ENCODE measurements around the gene YIPF2.
"Not testable (repeated sequence)": the region's sequence is repeated elsewhere in the genome, so short reads cannot be mapped to it uniquely, and the experiment has no call there.

GRCh38 chr19:10943412-10943811 lies 15.0 kb upstream of the YIPF2 start:
- not testable (repeated sequence) for TF ChIP-seq POLR2A (IDR thresholded peaks at IDR 0.05)
- TF ChIP-seq, protein P1, sequence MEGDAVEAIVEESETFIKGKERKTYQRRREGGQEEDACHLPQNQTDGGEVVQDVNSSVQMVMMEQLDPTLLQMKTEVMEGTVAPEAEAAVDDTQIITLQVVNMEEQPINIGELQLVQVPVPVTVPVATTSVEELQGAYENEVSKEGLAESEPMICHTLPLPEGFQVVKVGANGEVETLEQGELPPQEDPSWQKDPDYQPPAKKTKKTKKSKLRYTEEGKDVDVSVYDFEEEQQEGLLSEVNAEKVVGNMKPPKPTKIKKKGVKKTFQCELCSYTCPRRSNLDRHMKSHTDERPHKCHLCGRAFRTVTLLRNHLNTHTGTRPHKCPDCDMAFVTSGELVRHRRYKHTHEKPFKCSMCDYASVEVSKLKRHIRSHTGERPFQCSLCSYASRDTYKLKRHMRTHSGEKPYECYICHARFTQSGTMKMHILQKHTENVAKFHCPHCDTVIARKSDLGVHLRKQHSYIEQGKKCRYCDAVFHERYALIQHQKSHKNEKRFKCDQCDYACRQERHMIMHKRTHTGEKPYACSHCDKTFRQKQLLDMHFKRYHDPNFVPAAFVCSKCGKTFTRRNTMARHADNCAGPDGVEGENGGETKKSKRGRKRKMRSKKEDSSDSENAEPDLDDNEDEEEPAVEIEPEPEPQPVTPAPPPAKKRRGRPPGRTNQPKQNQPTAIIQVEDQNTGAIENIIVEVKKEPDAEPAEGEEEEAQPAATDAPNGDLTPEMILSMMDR (IDR thresholded peaks at IDR 0.05) = not testable (repeated sequence)

Measured in Peyer's patch (tissue), 4 donors.